Prostate gland (tissue), 2 donors: ENCODE measurements around the gene PPP4R4. TPM values are rescaled to one million over a fixed set of nuclear protein-coding genes. Genes with fewer than 3 reads are reported as not detected.
"Not testable (repeated sequence)": the region's sequence is repeated elsewhere in the genome, so short reads cannot be mapped to it uniquely, and the experiment has no call there.

Experiments used
- DNase-seq: peaks from one replicate; pipeline ENCODE4 v3.0.0-alpha.2; 2019; ENCODE audit warnings: low spot score
- H3K27ac ChIP-seq, 2 donors: fragments of 200-600 bp; sonication (generic); 2 replicates each; pipeline ENCODE4 v1.5.1; 2017 to 2019
- H3K27me3 ChIP-seq: fragments of 200-600 bp; sonication (generic); replicated peaks from 2 replicates; pipeline ENCODE4 v1.5.1; 2019; ENCODE audit not compliant: insufficient read depth
- H3K36me3 ChIP-seq, 2 donors: fragments of 200-600 bp; sonication (generic); 1 replicate in 1 of 2; 2 replicates in 1 of 2; pipeline versions ENCODE4 v1.5.1 to v1.8.1; 2017 to 2019
- H3K4me1 ChIP-seq: fragments of 200-600 bp; sonication (generic); replicated peaks from 2 replicates; pipeline ENCODE4 v1.5.1; 2019
- H3K4me3 ChIP-seq, 2 donors: fragments of 200-600 bp; sonication (generic); 2 replicates each; pipeline ENCODE4 v1.5.1; 2017 to 2019
- H3K9me3 ChIP-seq: fragments of 200-600 bp; sonication (generic); 2 replicates; pipeline ENCODE4 v1.5.1; 2017
- CTCF ChIP-seq, 4 experiments: fragments of 200-600 bp in 2 of 4; fragments of 450-650 bp in 2 of 4; sonication (generic) in 2 of 4; IDR thresholded peaks; 1 replicate in 3 of 4; 2 replicates in 1 of 4; pipeline ENCODE4 v1.5.1; 2016 to 2019; ENCODE audit warnings: antibody characterized with exemption in 4 of 4, mild to moderate bottlenecking in 2 of 4, moderate library complexity in 2 of 4
- POLR2A ChIP-seq: fragments of 450-650 bp; IDR thresholded peaks from one replicate; pipeline ENCODE4 v1.6.1; 2016; ENCODE audit warnings: antibody characterized with exemption, mild to moderate bottlenecking
- POLR2AphosphoS5 ChIP-seq: sonication (generic); formaldehyde crosslinking; IDR thresholded peaks from one replicate; pipeline ENCODE4 v1.6.1; 2017; ENCODE audit warnings: antibody characterized with exemption
- WGBS: methylation state at CpG from one replicate; pipeline ENCODE4 v1.1.5; 2018; 5-methylcytosine and 5-hydroxymethylcytosine counted together
- intact Hi-C: fragments of 100-400 bp; cut with DNase I; formaldehyde crosslinking; loops from one replicate; pipeline ENCODE4 v1.14.2; 2022
- total RNA-seq, 2 donors: library from RNA; depleted of rRNA; stranded (reverse); fragments of >200 nt; gene quantifications; one replicate each; pipeline ENCODE4 v1.1.0, GENCODE V29; 2016

The PPP4R4 gene
- total RNA-seq, 2 donors from 2014 or later, result 0.32 to 9.5 TPM

GRCh38 chr14:94292526-94292871 is 118.4 kb downstream of the PPP4R4 start:
- no peaks in the 10 kb centered on the region for H3K9me3 ChIP-seq
- no peaks in the 10 kb centered on the region for H3K36me3 ChIP-seq
- 97% methylated on average over 3 of the region's 3 CpGs for WGBS
- no peak for DNase-seq
- no peak overlapping the region for H3K27ac ChIP-seq
- H3K27me3 ChIP-seq, result peaks cover 2% of the 10 kb centered on the region
- intact Hi-C loops, result no loop called here
- H3K4me1 ChIP-seq, result no peaks in the 10 kb centered on the region
- no peak overlapping the region for H3K4me3 ChIP-seq
- TF ChIP-seq POLR2AphosphoS5 (no peak), POLR2A (no peak), CTCF (IDR thresholded peaks at IDR 0.05) (no peak)

- WGBS, result 64% methylated on average over 10 of the region's 10 CpGs
- Histone ChIP-seq H3K27ac (no peak within 1 kb of the TSS), H3K36me3 (no peaks in the 10 kb centered on the region), H3K4me3 (no peak within 1 kb of the TSS), H3K9me3 (no peaks in the 10 kb centered on the region), H3K27me3 (peaks cover 2% of the 10 kb centered on the region), H3K4me1 (no peaks in the 10 kb centered on the region)
- TF ChIP-seq POLR2A (no peak), CTCF (IDR thresholded peaks at IDR 0.05) (no peak), POLR2AphosphoS5 (no peak)
- intact Hi-C loops, result no loop called here
- DNase-seq, result no peak
These were observed 118.9 kb downstream of the PPP4R4 start, which contains the start of gene SERPINA10 for GRCh38 chr14:94292872-94293577. Gene SERPINA10, minus strand, starts transcription at chr14:94293268. Its CDS starts 2,675 bp downstream, at chr14:94290593.

GRCh38 chr14:94293578-94293924 is 119.4 kb downstream of the PPP4R4 start:
- 49% methylated on average over 3 of the region's 3 CpGs for WGBS
- Histone ChIP-seq H3K27me3 (peaks cover 2% of the 10 kb centered on the region), H3K27ac (no peak overlapping the region), H3K36me3 (no peaks in the 10 kb centered on the region), H3K4me1 (no peaks in the 10 kb centered on the region), H3K9me3 (no peaks in the 10 kb centered on the region), H3K4me3 (no peak overlapping the region)
- no peak for TF ChIP-seq POLR2AphosphoS5
- TF ChIP-seq CTCF (IDR thresholded peaks at IDR 0.05), result no peak
- TF ChIP-seq POLR2A, result no peak
- DNase-seq, result no peak
- intact Hi-C loops, result no loop called here

- Histone ChIP-seq H3K27me3 (peaks cover 2% of the 10 kb centered on the region), H3K4me1 (no peaks in the 10 kb centered on the region), H3K27ac (no peak overlapping the region), H3K4me3 (no peak overlapping the region), H3K9me3 (no peaks in the 10 kb centered on the region), H3K36me3 (no peaks in the 10 kb centered on the region)
- intact Hi-C loops, result no loop called here
- no peak for DNase-seq
- TF ChIP-seq CTCF (IDR thresholded peaks at IDR 0.05), result no peak
- WGBS, result 72% methylated on average over 9 of the region's 9 CpGs
These were observed 121.4 kb downstream of the PPP4R4 start for GRCh38 chr14:94295360-94296180.

DNA sequence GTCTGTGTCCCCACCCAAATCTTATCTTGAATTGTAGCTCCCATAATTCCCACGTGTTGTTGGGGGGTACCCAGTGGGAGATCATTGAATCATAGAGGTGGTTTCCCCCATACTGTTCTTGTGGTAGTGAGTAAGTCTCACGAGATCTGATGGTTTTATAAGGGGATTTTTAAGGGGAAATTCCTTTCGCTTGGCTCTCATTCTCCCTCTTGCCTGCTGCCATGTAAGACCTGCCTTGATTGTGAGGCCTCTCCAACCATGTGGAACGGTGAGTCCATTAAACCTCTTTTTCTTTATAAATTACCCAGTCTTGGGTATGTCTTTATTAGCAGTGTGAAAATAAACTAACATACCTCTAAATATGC is 122.0 kb downstream of the PPP4R4 start:
- H3K27ac ChIP-seq, DNase-seq, H3K36me3 ChIP-seq, intact Hi-C loops, H3K4me3 ChIP-seq, H3K4me1 ChIP-seq, H3K27me3 ChIP-seq, H3K9me3 ChIP-seq: not testable (repeated sequence)
- 48% methylated on average over 4 of the region's 4 CpGs for WGBS
